Thymus (tissue), 11 donors: ENCODE measurements around the gene ITGB4. TPM values are rescaled to one million over a fixed set of nuclear protein-coding genes. Genes with fewer than 3 reads are reported as not detected.

Experiments used
- DNase-seq, 9 donors: peaks; one replicate each; pipeline ENCODE4 v3.0.0-alpha.2; 2013; ENCODE audit warnings: low spot score in 9 of 9, low read depth in 6 of 9, missing footprints in 1 of 9
- H3K27ac ChIP-seq, 2 donors: one replicate each; pipeline ENCODE4 v1.5.1; 2013; ENCODE audit warnings: control low read depth in 1 of 2, low read depth in 1 of 2, low read length in 1 of 2, mild to moderate bottlenecking in 1 of 2, moderate library complexity in 1 of 2
- H3K27me3 ChIP-seq, 2 donors: one replicate each; pipeline ENCODE4 v1.5.1; 2013; ENCODE audit warnings: low read length in 1 of 2; ENCODE audit not compliant: control insufficient read depth in 2 of 2, insufficient read depth in 1 of 2
- H3K36me3 ChIP-seq, 2 donors: one replicate each; pipeline ENCODE4 v1.5.1; 2013; ENCODE audit warnings: low read length in 1 of 2, mild to moderate bottlenecking in 1 of 2, moderate library complexity in 1 of 2; ENCODE audit not compliant: control insufficient read depth in 2 of 2, insufficient read depth in 2 of 2
- H3K4me1 ChIP-seq, 2 donors: one replicate each; pipeline ENCODE4 v1.5.1; 2013; ENCODE audit warnings: low read length in 2 of 2; ENCODE audit not compliant: control insufficient read depth in 2 of 2, insufficient read depth in 2 of 2
- H3K4me3 ChIP-seq, 2 donors: one replicate each; pipeline ENCODE4 v1.5.1; 2013; ENCODE audit warnings: low read length in 2 of 2, control low read depth in 1 of 2, mild to moderate bottlenecking in 1 of 2
- H3K9me3 ChIP-seq, 2 donors: one replicate each; pipeline ENCODE4 v1.5.1; 2013; ENCODE audit warnings: low read length in 1 of 2, mild to moderate bottlenecking in 1 of 2; ENCODE audit not compliant: control insufficient read depth in 2 of 2, insufficient read depth in 1 of 2
- whole genome bisulfite sequencing: extraction: QIAGEN DNeasy Blood & Tissue Kit; methylation state at CpG from one replicate; pipeline ENCODE4 v1.1.7; 2013; 5-methylcytosine and 5-hydroxymethylcytosine counted together
- polyA plus RNA-seq: library from polyadenylated mRNA; stranded (reverse); fragments of 200-250 nt; gene quantifications from one replicate; pipeline ENCODE4 v1.2.3, GENCODE V29; 2013
- total RNA-seq: library from RNA; stranded (reverse); fragments of 120-200 nt; gene quantifications from one replicate; pipeline ENCODE4 v1.2.4, GENCODE V29; 2013
- donor health status: healthy.

Gene ITGB4
- total and polyA plus RNA-seq, 2 donors = 4.3 to 79.0 TPM

- H3K36me3 ChIP-seq = peaks cover 32 to 48% of the 10 kb centered on the region in 2 donors
- no peak for DNase-seq
- no peaks in the 10 kb centered on the region for H3K4me1 ChIP-seq
- no peaks in the 10 kb centered on the region for H3K27me3 ChIP-seq
- H3K27ac ChIP-seq = no peak overlapping the region
- no peaks in the 10 kb centered on the region for H3K9me3 ChIP-seq
- H3K4me3 ChIP-seq = no peak overlapping the region
- WGBS = 97% methylated on average over 4 of the region's 4 CpGs
These were observed 85.7 kb downstream of the ITGB4 start for GRCh38 chr17:75806822-75807500.

Other genes starting within 250 kb of the ITGB4 start
- 1.0 TPM for gene CASKIN2, start 205.9 kb upstream of the ITGB4 start, total RNA-seq
- gene CASKIN2, start 205.9 kb upstream of the ITGB4 start, polyA plus RNA-seq = 5.4 TPM
- 36.3 TPM for gene TSEN54, start 204.9 kb upstream of the ITGB4 start, total RNA-seq
- gene TSEN54, start 204.9 kb upstream of the ITGB4 start, polyA plus RNA-seq = 91.0 TPM
- gene LLGL2, start 195.8 kb upstream of the ITGB4 start, total RNA-seq = 5.3 TPM
- 36.6 TPM for gene LLGL2, start 195.8 kb upstream of the ITGB4 start, polyA plus RNA-seq
- gene MYO15B, start 133.7 kb upstream of the ITGB4 start, total RNA-seq = 31.3 TPM
- 448 TPM for gene MYO15B, start 133.7 kb upstream of the ITGB4 start, polyA plus RNA-seq
- gene SMIM5, start 88.0 kb upstream of the ITGB4 start, total RNA-seq = 0.94 TPM
- gene SMIM5, start 88.0 kb upstream of the ITGB4 start, polyA plus RNA-seq = 7.3 TPM
- 17.4 TPM for gene RECQL5, start 54.3 kb upstream of the ITGB4 start, total RNA-seq
- 51.8 TPM for gene RECQL5, start 54.3 kb upstream of the ITGB4 start, polyA plus RNA-seq
- 85.4 TPM for gene SAP30BP, start 54.1 kb upstream of the ITGB4 start, total RNA-seq
- 72.4 TPM for gene SAP30BP, start 54.1 kb upstream of the ITGB4 start, polyA plus RNA-seq
- gene GALK1, start 43.7 kb downstream of the ITGB4 start, total RNA-seq = 37.3 TPM
- 32.6 TPM for gene GALK1, start 43.7 kb downstream of the ITGB4 start, polyA plus RNA-seq
- 13.7 TPM for gene UNK, start 63.3 kb downstream of the ITGB4 start, total RNA-seq
- 31.6 TPM for gene UNK, start 63.3 kb downstream of the ITGB4 start, polyA plus RNA-seq
- gene UNC13D, start 122.9 kb downstream of the ITGB4 start, total RNA-seq = 43.2 TPM
- gene UNC13D, start 122.9 kb downstream of the ITGB4 start, polyA plus RNA-seq = 59.1 TPM
- 17.3 TPM for gene WBP2, start 133.9 kb downstream of the ITGB4 start, total RNA-seq
- gene WBP2, start 133.9 kb downstream of the ITGB4 start, polyA plus RNA-seq = 96.9 TPM
- 12.6 TPM for gene TRIM47, start 157.1 kb downstream of the ITGB4 start, total RNA-seq
- gene TRIM47, start 157.1 kb downstream of the ITGB4 start, polyA plus RNA-seq = 22.8 TPM
- gene TRIM65, start 175.5 kb downstream of the ITGB4 start, total RNA-seq = 14.4 TPM
- 20.2 TPM for gene TRIM65, start 175.5 kb downstream of the ITGB4 start, polyA plus RNA-seq
- gene MRPL38, start 183.4 kb downstream of the ITGB4 start, total RNA-seq = 30.5 TPM
- 78.6 TPM for gene MRPL38, start 183.4 kb downstream of the ITGB4 start, polyA plus RNA-seq
- 9.2 TPM for gene FBF1, start 219.6 kb downstream of the ITGB4 start, total RNA-seq
- gene FBF1, start 219.6 kb downstream of the ITGB4 start, polyA plus RNA-seq = 18.7 TPM